Uterus (tissue), 2 donors: Measurements from ENCODE around the gene CD8A.
"Not testable (repeated sequence)": the region's sequence is repeated elsewhere in the genome, so short reads cannot be mapped to it uniquely, and the experiment has no call there.

Experiments
- POLR2A ChIP-seq, 2 donors: fragments of 450-650 bp; IDR thresholded peaks; one replicate each; pipeline ENCODE4 v1.6.1; 2016; ENCODE audit warnings: antibody characterized with exemption in 2 of 2, mild to moderate bottlenecking in 1 of 2, moderate library complexity in 1 of 2
- TF ChIP-seq, protein P1 (sequence below), 4 experiments: fragments of 200-600 bp in 2 of 4; fragments of 450-650 bp in 2 of 4; sonication (generic) in 2 of 4; IDR thresholded peaks; one replicate each; pipeline ENCODE4 v1.5.1; 2016 to 2019; ENCODE audit warnings: antibody characterized with exemption in 4 of 4, mild to moderate bottlenecking in 2 of 4, moderate library complexity in 1 of 4

DNA sequence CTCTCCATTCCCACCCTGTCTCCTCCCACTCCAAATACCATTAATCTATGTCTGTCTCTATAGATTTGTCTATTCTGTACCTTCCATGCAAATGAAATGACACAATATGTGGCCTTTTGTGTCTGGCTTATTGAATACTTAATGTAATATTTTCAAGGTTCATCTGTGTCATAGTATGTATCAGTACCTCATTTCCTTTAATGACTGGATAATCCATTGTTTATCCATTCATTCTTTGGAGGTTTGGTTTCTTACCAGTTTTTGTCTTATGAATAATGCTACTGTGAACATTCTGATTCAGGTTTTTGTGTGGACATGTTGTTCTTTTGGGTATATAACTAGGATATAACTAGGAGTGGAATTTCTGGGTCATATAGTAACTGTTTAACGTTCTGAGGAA, 55.8 kb downstream of the CD8A start:
- not testable (repeated sequence) for TF ChIP-seq POLR2A (IDR thresholded peaks at IDR 0.05)
- TF ChIP-seq, protein P1, sequence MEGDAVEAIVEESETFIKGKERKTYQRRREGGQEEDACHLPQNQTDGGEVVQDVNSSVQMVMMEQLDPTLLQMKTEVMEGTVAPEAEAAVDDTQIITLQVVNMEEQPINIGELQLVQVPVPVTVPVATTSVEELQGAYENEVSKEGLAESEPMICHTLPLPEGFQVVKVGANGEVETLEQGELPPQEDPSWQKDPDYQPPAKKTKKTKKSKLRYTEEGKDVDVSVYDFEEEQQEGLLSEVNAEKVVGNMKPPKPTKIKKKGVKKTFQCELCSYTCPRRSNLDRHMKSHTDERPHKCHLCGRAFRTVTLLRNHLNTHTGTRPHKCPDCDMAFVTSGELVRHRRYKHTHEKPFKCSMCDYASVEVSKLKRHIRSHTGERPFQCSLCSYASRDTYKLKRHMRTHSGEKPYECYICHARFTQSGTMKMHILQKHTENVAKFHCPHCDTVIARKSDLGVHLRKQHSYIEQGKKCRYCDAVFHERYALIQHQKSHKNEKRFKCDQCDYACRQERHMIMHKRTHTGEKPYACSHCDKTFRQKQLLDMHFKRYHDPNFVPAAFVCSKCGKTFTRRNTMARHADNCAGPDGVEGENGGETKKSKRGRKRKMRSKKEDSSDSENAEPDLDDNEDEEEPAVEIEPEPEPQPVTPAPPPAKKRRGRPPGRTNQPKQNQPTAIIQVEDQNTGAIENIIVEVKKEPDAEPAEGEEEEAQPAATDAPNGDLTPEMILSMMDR (IDR thresholded peaks at IDR 0.05) = not testable (repeated sequence)
